H1 (cell line): ENCODE results near the gene KCNAB2. TPM values are rescaled to one million over a fixed set of nuclear protein-coding genes. Genes with fewer than 3 reads are reported as not detected.

ENCODE experiments used
- CTCF ChIA-PET: fragments of 300-600 bp; sonication (Branson Sonifier 250); formaldehyde crosslinking; loops from one replicate; lab custom pipeline; 2021; ENCODE audit not compliant: partially characterized antibody; lab: Charles Lee
- POLR2A ChIA-PET: fragments of 300-600 bp; sonication (Branson Sonifier 250); formaldehyde crosslinking; loops from one replicate; lab custom pipeline; 2021; ENCODE audit warnings: inconsistent platforms; ENCODE audit not compliant: partially characterized antibody; lab: Charles Lee
- DNase-seq, 2 experiments: peaks; one replicate each; pipeline versions ENCODE4 v3.0.0 to v3.0.0-alpha.2; 2010 to 2022; ENCODE audit warnings: low spot score in 2 of 2, low read depth in 1 of 2, mixed read lengths in 1 of 2
- FAIRE-seq: peaks from 2 replicates; lab custom pipeline; 2011; peaks lifted over from hg19 to GRCh38; lab: Jason Lieb, UNC
- H2AFZ ChIP-seq: 2 replicates; pipeline ENCODE4 v1.8.1; 2012; ENCODE audit warnings: low read length, inconsistent platforms
- H2AK5ac ChIP-seq: 2 replicates; pipeline ENCODE4 v1.6.1; 2013; ENCODE audit warnings: low read depth, low read length
- H2BK120ac ChIP-seq: replicated peaks from 2 replicates; pipeline ENCODE3; 2013; ENCODE audit warnings: low read depth, low read length, inconsistent platforms
- H2BK12ac ChIP-seq: 2 replicates; pipeline ENCODE4 v1.6.1; 2013; ENCODE audit warnings: low read depth, low read length
- H2BK15ac ChIP-seq: 2 replicates; pipeline ENCODE4 v1.6.1; 2013; ENCODE audit warnings: low read length
- H2BK20ac ChIP-seq: 2 replicates; pipeline ENCODE4 v1.6.1; 2013; ENCODE audit warnings: low read length
- H2BK5ac ChIP-seq: 2 replicates; pipeline ENCODE4 v1.6.1; 2013; ENCODE audit warnings: low read depth, low read length
- H3K14ac ChIP-seq: 2 replicates; pipeline ENCODE4 v1.6.1; 2013; ENCODE audit warnings: inconsistent platforms; ENCODE audit not compliant: insufficient read length
- H3K18ac ChIP-seq: 2 replicates; pipeline ENCODE4 v1.6.1; 2013; ENCODE audit warnings: low read length; ENCODE audit errors: extremely low read depth
- H3K23ac ChIP-seq: 2 replicates; pipeline ENCODE4 v1.6.1; 2013; ENCODE audit warnings: inconsistent platforms; ENCODE audit not compliant: insufficient read length
- H3K23me2 ChIP-seq: 2 replicates; pipeline ENCODE4 v1.6.1; 2013; ENCODE audit warnings: low read depth, low read length
- H3K27ac ChIP-seq: 2 replicates; pipeline ENCODE4 v1.6.1; 2011; ENCODE audit warnings: low read depth, low read length, inconsistent platforms
- H3K27me3 ChIP-seq, 4 experiments: replicated peaks in 1 of 4; 1 replicate in 1 of 4; 2 replicates in 3 of 4; pipeline versions ENCODE4 v1.6.1 to v1.8.1; 2011 to 2013; ENCODE audit warnings: low read length in 3 of 4, mild to moderate bottlenecking in 3 of 4, inconsistent platforms in 2 of 4, mixed read lengths in 2 of 4, moderate library complexity in 1 of 4; ENCODE audit not compliant: control insufficient read depth in 3 of 4, insufficient read depth in 3 of 4; ENCODE audit errors: extremely low read depth in 1 of 4
- H3K36me3 ChIP-seq, 4 experiments: 2 replicates each; pipeline versions ENCODE4 v1.6.1 to v1.8.1; 2011 to 2013; ENCODE audit warnings: mild to moderate bottlenecking in 4 of 4, low read length in 3 of 4, moderate library complexity in 2 of 4, control low read depth in 1 of 4, inconsistent platforms in 1 of 4; ENCODE audit not compliant: insufficient read depth in 4 of 4, control insufficient read depth in 2 of 4
- H3K4ac ChIP-seq: replicated peaks from 2 replicates; pipeline ENCODE3; 2013; ENCODE audit warnings: low read length, low read depth, mixed read lengths, inconsistent platforms; ENCODE audit not compliant: insufficient read length
- H3K4me1 ChIP-seq, 4 experiments: replicated peaks in 1 of 4; 1 replicate in 1 of 4; 2 replicates in 3 of 4; pipeline versions ENCODE4 v1.6.1 to v1.8.1; 2011 to 2013; ENCODE audit warnings: low read length in 3 of 4, inconsistent platforms in 2 of 4, mixed read lengths in 1 of 4; ENCODE audit not compliant: insufficient read depth in 4 of 4, control insufficient read depth in 3 of 4
- H3K4me2 ChIP-seq, 2 experiments: 2 replicates each; pipeline versions ENCODE4 v1.6.1 to v1.8.1; 2011 to 2013; ENCODE audit warnings: low read depth in 2 of 2, low read length in 2 of 2, control low read depth in 1 of 2, inconsistent platforms in 1 of 2, mild to moderate bottlenecking in 1 of 2; ENCODE audit not compliant: insufficient read depth in 1 of 2
- H3K4me3 ChIP-seq, 4 experiments: fragments of 200-600, 300-600 bp in 1 of 4; sonication (generic), shearing (Covaris generic), sonication (Bioruptor Twin) in 1 of 4; 2 replicates each; pipeline versions ENCODE4 v1.5.1 to v1.8.1; 2011 to 2016; ENCODE audit warnings: low read length in 4 of 4, low read depth in 3 of 4, control low read depth in 2 of 4, inconsistent platforms in 2 of 4, mild to moderate bottlenecking in 2 of 4, mixed read lengths in 1 of 4, moderate library complexity in 1 of 4; ENCODE audit not compliant: insufficient read depth in 2 of 4; ENCODE audit errors: extremely low read depth in 1 of 4
- H3K56ac ChIP-seq: replicated peaks from 2 replicates; pipeline ENCODE3; 2013; ENCODE audit warnings: low read depth, mild to moderate bottlenecking, mixed read lengths, low read length, inconsistent platforms; ENCODE audit not compliant: insufficient read length
- H3K79me1 ChIP-seq: 2 replicates; pipeline ENCODE4 v1.6.1; 2013; ENCODE audit warnings: low read depth, low read length, control low read depth
- H3K79me2 ChIP-seq, 2 experiments: 2 replicates each; pipeline versions ENCODE4 v1.6.1 to v1.8.1; 2012 to 2013; ENCODE audit warnings: low read length in 2 of 2, mild to moderate bottlenecking in 2 of 2, inconsistent platforms in 1 of 2; ENCODE audit not compliant: insufficient read depth in 2 of 2, control insufficient read depth in 1 of 2
- H3K9ac ChIP-seq, 4 experiments: replicated peaks in 1 of 4; 1 replicate in 1 of 4; 2 replicates in 3 of 4; pipeline versions ENCODE4 v1.6.1 to v1.8.1; 2011 to 2013; ENCODE audit warnings: low read depth in 3 of 4, low read length in 3 of 4, control low read depth in 2 of 4, mild to moderate bottlenecking in 2 of 4, moderate library complexity in 2 of 4, inconsistent platforms in 1 of 4; ENCODE audit errors: extremely low read depth in 1 of 4
- H3K9me3 ChIP-seq, 2 experiments: 2 replicates each; pipeline versions ENCODE4 v1.6.1 to v1.8.1; 2012 to 2013; ENCODE audit warnings: mild to moderate bottlenecking in 2 of 2, moderate library complexity in 2 of 2, control low read depth in 1 of 2, inconsistent platforms in 1 of 2, low read depth in 1 of 2, low read length in 1 of 2, mixed read lengths in 1 of 2; ENCODE audit not compliant: insufficient read depth in 2 of 2
- H4K20me1 ChIP-seq, 2 experiments: replicated peaks in 1 of 2; 2 replicates each; pipeline versions ENCODE3 to v1.8.1; 2011 to 2013; ENCODE audit warnings: inconsistent platforms in 2 of 2, low read length in 2 of 2, mild to moderate bottlenecking in 1 of 2; ENCODE audit not compliant: insufficient read depth in 2 of 2, control insufficient read depth in 1 of 2
- H4K5ac ChIP-seq: 2 replicates; pipeline ENCODE4 v1.6.1; 2013; ENCODE audit warnings: low read length, low read depth, mixed read lengths, inconsistent platforms; ENCODE audit not compliant: insufficient read length
- H4K8ac ChIP-seq: 2 replicates; pipeline ENCODE4 v1.8.0; 2013; ENCODE audit warnings: mild to moderate bottlenecking, moderate library complexity, low read length, inconsistent platforms; ENCODE audit not compliant: insufficient read depth; ENCODE audit errors: extremely low read depth
- H4K91ac ChIP-seq: replicated peaks from 2 replicates; pipeline ENCODE3; 2013; ENCODE audit warnings: low read length, mixed read lengths, inconsistent platforms; ENCODE audit not compliant: insufficient read length
- ATF2 ChIP-seq: IDR thresholded peaks from 2 replicates; pipeline ENCODE4 v1.6.1; 2012; ENCODE audit warnings: low read length, inconsistent platforms
- E2F6 ChIP-seq: IDR thresholded peaks from 2 replicates; pipeline ENCODE4 v1.6.1; 2012; ENCODE audit warnings: inconsistent platforms
- JUND ChIP-seq: IDR thresholded peaks from 2 replicates; pipeline ENCODE4 v1.6.1; 2011; ENCODE audit warnings: mild to moderate bottlenecking, improper control_type of control experiment, low read length
- SIRT6 ChIP-seq: IDR thresholded peaks from one replicate; pipeline ENCODE4 v1.7.1; 2012; ENCODE audit warnings: low read length, inconsistent platforms
- WGBS, 2 experiments: shearing (Covaris generic) in 1 of 2; methylation state at CpG; one replicate each; pipeline versions ENCODE4 v1.1.6 to v1.1.7; 2013 to 2015; ENCODE audit warnings: low lambda C conversion rate in 2 of 2, mixed read lengths in 2 of 2, inconsistent platforms in 1 of 2, low coverage in 1 of 2, missing lambda C conversion rate in 1 of 2; ENCODE audit not compliant: insufficient replicate concordance in 2 of 2, insufficient coverage in 1 of 2, insufficient read length in 1 of 2; ENCODE audit errors: extremely low coverage in 1 of 2, missing lambda C conversion rate in 1 of 2; 5-methylcytosine and 5-hydroxymethylcytosine counted together
- polyA plus RNA-seq, 7 experiments: library from polyadenylated mRNA; depleted of rRNA in 3 of 7; stranded (reverse) in 5 of 7; unstranded in 2 of 7; fragments of >200 nt in 5 of 7; fragments of 200-250 nt in 2 of 7; gene quantifications; 1 replicate in 5 of 7; 2 replicates in 1 of 7; 4 replicates in 1 of 7; pipeline versions ENCODE4 v1.2.1 to v1.2.3, GENCODE V29; 2011 to 2013; ENCODE audit warnings: missing spikeins in 2 of 7, mixed read lengths in 2 of 7
- total RNA-seq: library from RNA; stranded (reverse); fragmentation: NEBNext Ultra II Directional; extraction: Animal tissue kit (Norgen Biotek cat#: 25700); gene quantifications from 2 replicates; pipeline ENCODE4 v1.2.1, GENCODE V29; 2021

The KCNAB2 gene
- total and polyA plus RNA-seq, 2 of the 8 experiments (the other 6 are each of a cell fraction or from before 2014, with no cell fraction given) = 4.5 to 7.0 TPM

GRCh38 chr1:6040444-6040843 is 5.2 kb upstream of the KCNAB2 start:
- H3K56ac ChIP-seq = no peak overlapping the region
- POLR2A ChIA-PET = no interaction called here
- TF ChIP-seq ATF2 (no peak), JUND (no peak), E2F6 (no peak), SIRT6 (no peak)

More at GRCh38 chr1:6040444-6040843, 5.2 kb upstream of the KCNAB2 start:
- Histone ChIP-seq H2AK5ac (no peak overlapping the region), H2AFZ (no peak overlapping the region), H3K4ac (no peak overlapping the region), H3K9ac (no peak overlapping the region), H3K27ac (no peak overlapping the region), H4K20me1 (peaks cover 2 to 6% of the 10 kb centered on the region in 2 experiments), H2BK5ac (no peak overlapping the region), H4K91ac (no peak overlapping the region), H3K4me1 (peaks cover 0 to 5% (median 3%) of the 10 kb centered on the region in 4 experiments; a peak in 4 of 7 replicates), H2BK20ac (no peak overlapping the region), H3K79me1 (no peaks in the 10 kb centered on the region), H3K79me2 (no peaks in the 10 kb centered on the region), H3K14ac (no peak overlapping the region), H3K27me3 (no peaks in the 10 kb centered on the region; a peak in 1 of 7 replicates), H4K5ac (no peak overlapping the region), H3K23ac (no peak overlapping the region), H3K18ac (no peak overlapping the region), H3K36me3 (no peaks in the 10 kb centered on the region), H4K8ac (no peak overlapping the region), H3K23me2 (no peaks in the 10 kb centered on the region), H3K9me3 (no peaks in the 10 kb centered on the region), H2BK120ac (no peak overlapping the region), H3K4me3 (no peak overlapping the region), H3K4me2 (no peak overlapping the region), H2BK15ac (no peak overlapping the region), H2BK12ac (no peak overlapping the region)
- WGBS, 2 experiments = 90% methylated on average over 12 of the region's 15 CpGs; no CpG with 5 or more reads in 1 of the 2 experiments
- DNase-seq = no peak
- CTCF ChIA-PET = interaction anchor here (1.0 to 4.6 kb wide), 6 partner anchors 11 to 60 kb away, joined by 3 to 43 read pairs (median 6); no protein-coding TSS in a partner anchor
- FAIRE-seq = no peak
